Stimulated activated CD4-positive, alpha-beta T cell treated with anti-CD3 and anti-CD28 coated beads, Interleukin-2, amount 100 ng/mL, for 48 hours (primary cell): Measurements from ENCODE around the gene YPEL1.
"Not testable (repeated sequence)": the region's sequence is repeated elsewhere in the genome, so short reads cannot be mapped to it uniquely, and the experiment has no call there.

Experiments
- DNase-seq, 2 donors: peaks; one replicate each; pipeline ENCODE4 v3.0.0-alpha.2; 2020

Gene YPEL1

DNA sequence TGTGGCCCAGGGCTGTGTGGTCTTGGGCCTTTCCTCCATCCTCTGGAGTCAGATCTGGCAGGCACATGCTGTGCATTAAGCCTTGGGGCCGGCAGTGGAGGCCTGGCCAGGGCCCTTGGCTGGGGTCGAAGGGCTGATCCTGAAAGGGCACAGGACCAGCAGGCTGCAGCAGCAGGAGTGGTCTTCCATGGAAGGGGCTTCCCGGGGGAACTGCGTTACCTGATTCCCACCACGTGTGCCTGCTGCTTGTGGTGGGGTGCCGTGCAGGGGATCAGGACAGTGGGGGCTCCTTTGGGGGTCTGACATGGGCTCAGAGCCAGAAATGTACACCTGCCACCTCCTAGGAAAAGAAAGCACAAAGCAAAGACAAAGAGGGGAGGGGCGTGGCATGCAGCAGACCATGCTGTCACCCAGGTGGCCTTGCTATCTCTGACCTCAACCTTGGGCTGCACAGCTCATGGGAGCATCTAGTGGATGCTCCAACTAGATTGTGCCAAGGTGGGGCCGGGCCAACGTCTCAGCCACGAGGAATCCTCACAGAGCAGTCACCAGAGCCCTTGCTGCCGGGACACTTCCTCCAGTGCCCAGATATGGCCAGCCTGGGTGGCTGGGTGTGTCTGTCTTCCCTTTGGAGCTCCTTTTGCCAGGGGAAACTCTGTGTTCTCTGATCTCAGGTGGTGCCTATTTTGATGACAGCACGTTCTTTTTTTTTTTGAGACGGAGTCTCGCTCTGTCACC is 17.9 kb upstream of the YPEL1 start:
- no peak for DNase-seq

- no peak for DNase-seq
Measured at GRCh38 chr22:21752276-21752675, 16.7 kb upstream of the YPEL1 start.

DNA sequence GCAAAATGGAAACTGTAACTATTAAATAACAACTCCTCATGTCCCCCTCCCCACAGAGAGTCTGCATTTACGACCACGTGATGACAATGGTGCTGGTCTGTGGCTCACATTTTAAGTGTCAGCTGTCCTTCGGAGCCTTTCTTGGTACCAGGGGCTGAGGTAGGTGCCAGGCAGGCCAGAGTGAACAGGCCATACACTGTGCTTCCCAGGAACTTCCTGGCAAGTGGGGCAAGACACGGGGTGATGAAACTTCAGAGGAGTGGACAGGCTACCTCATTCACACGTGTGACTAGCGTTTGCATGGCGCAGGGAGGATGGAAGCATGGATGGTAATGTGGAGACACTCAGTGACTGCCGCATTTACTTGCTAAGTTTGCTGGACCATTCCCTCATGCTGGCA is 10.4 kb upstream of the YPEL1 start:
- no peak for DNase-seq

GRCh38 chr22:21744917-21745316 is 9.3 kb upstream of the YPEL1 start:
- not testable (repeated sequence) for DNase-seq

GRCh38 chr22:21741790-21742189 is 6.2 kb upstream of the YPEL1 start:
- DNase-seq, result no peak

DNA sequence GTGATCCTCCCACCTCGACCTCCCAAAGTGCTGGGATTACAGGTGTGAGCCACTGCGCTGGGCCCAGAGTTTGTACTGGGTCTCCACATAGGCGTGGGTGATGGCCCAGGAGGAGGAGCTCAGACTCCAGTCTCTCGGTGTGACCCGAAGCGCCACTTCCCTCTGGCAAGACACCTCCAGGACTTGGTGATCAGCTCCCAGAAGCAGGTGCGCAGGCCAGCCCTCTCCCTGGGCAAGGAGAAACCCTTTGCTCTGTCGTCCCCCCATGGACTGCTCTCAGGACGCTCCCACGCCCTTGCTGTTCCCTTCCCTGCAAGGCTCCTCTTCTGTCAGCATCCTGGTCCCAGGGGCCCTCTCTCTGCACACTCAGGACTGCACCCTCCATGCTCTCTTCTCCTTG is 5.5 kb upstream of the YPEL1 start:
- DNase-seq, result no peak

DNA sequence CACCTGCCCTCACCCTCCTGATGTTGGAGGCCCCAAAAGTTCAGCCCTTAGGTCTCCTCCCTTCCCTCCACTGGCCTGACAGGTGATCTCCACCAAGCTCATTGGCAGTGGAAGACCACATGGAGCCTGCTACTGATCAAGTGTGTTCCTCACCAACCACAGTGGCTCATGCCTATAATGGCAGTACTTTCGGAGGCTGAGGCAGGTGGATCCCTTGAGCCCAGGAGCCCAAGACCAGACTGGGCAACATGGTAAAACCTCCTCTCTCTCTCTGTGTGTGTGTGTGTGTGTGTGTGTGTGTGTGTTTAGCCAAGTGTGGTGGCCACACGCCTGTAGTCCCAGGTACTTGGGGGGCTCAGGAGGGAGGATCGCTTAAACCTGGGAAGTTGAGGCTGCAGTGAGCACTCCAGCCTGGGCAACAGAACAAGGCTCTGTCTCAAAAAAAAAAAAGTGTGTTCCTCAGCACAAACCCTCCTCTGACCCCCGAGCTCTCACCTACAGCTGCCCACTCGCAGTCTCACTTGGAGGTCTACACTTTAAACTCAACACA is 4.3 kb upstream of the YPEL1 start:
- DNase-seq, result no peak

GRCh38 chr22:21738966-21739365 is 3.4 kb upstream of the YPEL1 start:
- DNase-seq, result no peak

GRCh38 chr22:21738081-21738480 is 2.5 kb upstream of the YPEL1 start:
- DNase-seq, result no peak

DNA sequence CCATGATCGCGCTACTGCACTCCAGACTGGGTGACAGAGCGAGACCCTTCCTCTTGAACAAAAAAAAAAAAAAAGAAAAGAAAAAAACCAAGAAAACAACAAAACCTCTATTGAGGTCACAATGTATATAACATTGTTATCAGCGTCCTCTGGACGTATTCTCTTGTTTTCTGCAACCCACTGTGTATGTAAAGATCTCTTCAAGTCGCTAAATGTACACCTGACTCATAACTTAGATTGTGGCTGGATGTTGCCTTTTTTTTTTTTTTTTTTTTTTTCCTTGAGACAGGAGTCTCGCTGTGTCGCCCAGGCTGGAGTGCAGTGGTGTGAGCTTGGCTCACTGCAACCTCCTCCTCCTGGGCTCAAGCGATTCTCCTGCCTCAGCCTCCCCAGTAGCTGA is 1.4 kb upstream of the YPEL1 start:
- DNase-seq, result no peak

DNA sequence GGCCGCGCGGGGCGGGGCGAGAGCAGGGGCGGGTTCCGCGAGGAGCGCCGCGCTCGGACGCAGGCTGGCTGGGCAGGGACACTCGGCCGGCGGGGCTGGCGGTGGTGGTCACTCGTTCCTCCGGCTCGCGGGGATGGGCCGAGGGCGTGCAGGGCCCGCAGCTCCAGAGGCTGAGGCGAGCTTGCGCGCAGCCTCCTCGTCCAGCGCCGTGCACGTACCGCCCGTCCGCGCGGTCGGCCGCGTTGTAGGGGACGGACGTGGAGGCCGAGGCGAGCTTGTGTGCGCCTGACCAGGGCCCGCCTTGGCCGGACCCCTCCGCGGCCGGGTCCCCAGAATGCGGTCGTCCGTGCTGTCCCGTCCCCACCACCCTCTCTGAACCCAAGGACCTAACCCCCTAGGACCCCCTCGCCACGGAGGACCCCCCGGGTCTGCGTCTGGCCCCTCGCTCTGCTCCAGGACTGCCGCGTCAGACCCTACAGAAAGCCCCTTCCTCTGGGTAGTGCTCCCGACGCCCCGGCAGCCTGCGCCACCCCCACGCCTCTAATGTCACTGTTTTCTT is 569 bp upstream of the YPEL1 start:
- no peak for DNase-seq

DNA sequence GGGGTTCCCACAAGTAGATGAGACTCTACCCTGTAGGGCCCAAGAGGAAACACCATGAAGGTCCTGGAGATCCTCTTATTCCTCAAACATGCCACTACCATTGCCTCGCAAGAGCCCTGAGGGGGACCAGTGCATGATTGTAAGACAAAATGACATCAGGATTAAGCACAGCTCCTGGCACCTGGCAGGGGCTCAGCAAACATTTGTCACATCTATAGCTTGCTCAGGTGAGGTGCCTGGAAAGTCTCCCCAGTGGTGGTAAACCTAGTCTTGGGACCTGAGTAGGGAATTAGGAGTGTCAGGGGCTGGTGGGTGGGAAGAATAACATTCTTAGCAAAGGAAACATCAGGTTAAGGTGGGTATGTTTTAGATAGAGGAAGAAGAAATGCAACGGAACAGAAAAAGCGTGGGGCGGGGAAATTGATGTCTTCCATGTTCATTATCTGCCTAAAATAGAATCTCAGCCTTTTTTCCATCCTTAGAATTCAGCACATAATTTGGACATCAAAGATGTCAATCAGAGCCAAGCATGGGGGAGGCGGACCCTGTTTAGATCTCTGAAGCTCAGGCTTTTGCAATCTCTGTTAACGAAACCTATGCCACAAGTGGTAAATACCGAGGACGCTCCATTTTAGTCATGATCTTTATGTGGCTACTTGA is 924 bp downstream of the YPEL1 start:
- DNase-seq, result no peak

GRCh38 chr22:21731503-21731902 is 4.1 kb downstream of the YPEL1 start:
- DNase-seq, result no peak

GRCh38 chr22:21730535-21731308 is 4.9 kb downstream of the YPEL1 start:
- no peak for DNase-seq

- not testable (repeated sequence) for DNase-seq
Measured at GRCh38 chr22:21729184-21729583, 6.4 kb downstream of the YPEL1 start.

DNA sequence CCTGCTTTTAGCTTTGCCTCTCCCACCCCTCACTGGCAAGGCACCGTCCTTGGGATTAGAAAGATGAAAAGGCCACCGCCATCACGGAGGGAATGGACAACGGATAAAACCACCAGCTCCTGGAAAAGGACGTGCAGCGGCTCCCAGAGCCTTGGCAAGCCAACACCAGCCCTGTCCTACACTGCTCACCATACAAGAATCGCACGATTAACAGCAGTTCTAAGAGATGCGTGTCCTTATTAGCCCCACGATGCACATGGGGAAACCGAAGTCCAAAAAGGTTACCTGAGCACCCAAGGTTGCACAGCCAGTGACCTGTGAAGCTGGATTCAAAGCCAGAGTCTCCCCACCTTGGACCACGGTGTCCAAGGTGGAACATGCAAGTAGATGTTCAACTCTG is 7.3 kb downstream of the YPEL1 start:
- no peak for DNase-seq

GRCh38 chr22:21727768-21728167 is 7.8 kb downstream of the YPEL1 start:
- DNase-seq, result no peak

DNA sequence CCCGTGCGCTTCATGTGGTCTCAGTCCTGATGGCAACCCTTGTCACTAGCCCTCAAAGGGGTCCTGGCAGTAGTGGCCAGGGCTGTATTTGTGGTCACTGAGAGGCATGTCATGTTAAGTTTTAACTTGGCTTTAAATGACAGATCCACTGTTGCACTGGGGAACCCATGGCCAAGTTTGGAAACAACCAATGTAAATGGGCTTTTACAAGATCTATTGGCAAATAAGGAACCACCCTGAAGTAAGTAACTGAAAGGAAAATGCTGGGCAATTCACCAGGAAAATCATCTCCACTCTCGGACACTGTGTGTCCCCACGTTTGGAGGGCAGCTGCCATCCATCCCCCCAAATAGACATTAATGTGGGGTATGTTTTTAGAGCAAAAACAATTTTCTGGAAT is 8.4 kb downstream of the YPEL1 start:
- DNase-seq, result no peak

DNA sequence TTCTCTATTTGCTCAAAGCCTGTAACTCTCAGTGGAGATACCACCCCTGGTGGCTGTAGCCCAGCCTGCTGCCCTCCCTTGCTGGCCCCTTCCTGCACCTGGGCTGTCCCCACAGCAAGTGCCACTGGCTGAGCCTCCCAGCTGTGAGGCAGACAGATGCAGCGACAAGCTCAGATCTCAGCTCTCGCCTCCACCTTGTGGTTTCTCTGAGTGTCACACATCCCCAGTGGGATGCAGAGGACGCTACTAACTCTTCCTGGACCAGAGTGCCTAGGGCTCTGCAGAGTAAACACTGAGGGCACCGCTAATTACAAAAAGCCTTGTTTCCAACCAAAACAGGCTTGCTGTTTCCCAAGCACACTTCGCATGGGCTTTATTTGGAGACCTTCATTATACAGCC is 8.9 kb downstream of the YPEL1 start:
- peak in 1 of 2 donors; percentile 23 for DNase-seq

- no peak for DNase-seq
Measured at GRCh38 chr22:21725956-21726649, 9.5 kb downstream of the YPEL1 start.

GRCh38 chr22:21724496-21724895 is 11.1 kb downstream of the YPEL1 start:
- not testable (repeated sequence) for DNase-seq

GRCh38 chr22:21721195-21721852 is 14.3 kb downstream of the YPEL1 start:
- DNase-seq, result not testable (repeated sequence)
